ENCODE measurements around the gene GBX2. TPM values are rescaled to one million over a fixed set of nuclear protein-coding genes. Genes with fewer than 3 reads are reported as not detected.

Gene GBX2
- total RNA-seq, 1 experiment from 2014 or later, result not detected

DNA sequence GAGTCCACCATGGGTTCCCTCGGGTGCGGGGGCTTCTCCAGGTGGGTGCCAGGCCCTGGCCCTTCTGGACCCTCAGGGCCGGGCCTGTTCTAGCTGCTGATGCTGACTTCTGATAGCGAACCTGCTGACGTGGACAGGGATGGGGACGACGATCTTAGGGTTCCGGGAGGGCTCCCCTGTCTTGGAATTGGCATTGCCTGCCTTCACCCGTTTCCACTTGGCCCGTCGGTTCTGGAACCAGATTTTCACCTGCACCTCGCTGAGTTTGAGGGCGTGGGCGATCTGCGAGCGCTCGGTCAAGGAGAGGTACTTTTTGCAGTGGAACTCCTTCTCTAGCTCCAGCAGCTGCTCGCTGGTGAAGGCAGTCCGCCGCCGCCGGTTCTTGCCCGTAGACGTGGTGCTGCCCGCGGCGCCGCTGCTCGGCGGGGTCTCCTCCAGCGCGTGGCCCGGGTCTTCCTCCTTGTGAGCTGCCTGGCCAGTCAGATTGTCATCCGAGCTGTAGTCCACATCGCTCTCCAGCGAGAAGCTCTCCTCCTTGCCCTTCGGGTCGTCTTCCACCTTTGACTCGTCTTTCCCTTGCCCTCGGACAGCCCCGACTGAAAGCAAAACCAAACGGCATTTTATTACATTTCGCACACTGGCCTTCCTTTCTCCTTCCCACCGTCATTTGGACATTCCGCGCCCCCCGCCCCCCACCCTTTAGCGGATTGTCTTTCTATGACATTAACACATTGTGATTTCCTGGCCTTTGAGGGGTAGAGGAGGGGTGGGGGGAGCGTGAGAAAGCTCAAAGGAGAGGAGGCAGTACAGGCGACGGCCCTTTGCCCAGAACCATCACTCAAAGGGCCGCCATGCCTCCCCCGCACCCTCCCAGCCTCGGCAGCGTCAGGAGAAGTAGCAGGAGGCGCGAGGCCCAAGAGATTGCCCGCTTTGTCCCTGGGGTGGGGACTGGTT, 2.1 kb downstream of the GBX2 start:
- no TSS peak for BruUV-seq (replicated peaks)
- CTCF ChIA-PET, result interaction anchor here (1.4 kb wide), 1 partner anchor 387 kb away, joined by 3 read pairs; no protein-coding TSS in a partner anchor
- H3K27me3 Mint-ChIP-seq (ENCODE audit: insufficient read depth, unreplicated experiment), result peaks cover 35% of the 10 kb centered on the region
- H3K9me3 Mint-ChIP-seq (ENCODE audit: unreplicated experiment), result no peaks in the 10 kb centered on the region
- H3K27ac Mint-ChIP-seq (ENCODE audit: low read depth, unreplicated experiment), result no peak overlapping the region
- intact Hi-C loops (cut with micrococcal nuclease), result no loop called here
- no peak for DNase-seq (ENCODE audit: unreplicated experiment)
- TF ChIP-seq, protein P1, sequence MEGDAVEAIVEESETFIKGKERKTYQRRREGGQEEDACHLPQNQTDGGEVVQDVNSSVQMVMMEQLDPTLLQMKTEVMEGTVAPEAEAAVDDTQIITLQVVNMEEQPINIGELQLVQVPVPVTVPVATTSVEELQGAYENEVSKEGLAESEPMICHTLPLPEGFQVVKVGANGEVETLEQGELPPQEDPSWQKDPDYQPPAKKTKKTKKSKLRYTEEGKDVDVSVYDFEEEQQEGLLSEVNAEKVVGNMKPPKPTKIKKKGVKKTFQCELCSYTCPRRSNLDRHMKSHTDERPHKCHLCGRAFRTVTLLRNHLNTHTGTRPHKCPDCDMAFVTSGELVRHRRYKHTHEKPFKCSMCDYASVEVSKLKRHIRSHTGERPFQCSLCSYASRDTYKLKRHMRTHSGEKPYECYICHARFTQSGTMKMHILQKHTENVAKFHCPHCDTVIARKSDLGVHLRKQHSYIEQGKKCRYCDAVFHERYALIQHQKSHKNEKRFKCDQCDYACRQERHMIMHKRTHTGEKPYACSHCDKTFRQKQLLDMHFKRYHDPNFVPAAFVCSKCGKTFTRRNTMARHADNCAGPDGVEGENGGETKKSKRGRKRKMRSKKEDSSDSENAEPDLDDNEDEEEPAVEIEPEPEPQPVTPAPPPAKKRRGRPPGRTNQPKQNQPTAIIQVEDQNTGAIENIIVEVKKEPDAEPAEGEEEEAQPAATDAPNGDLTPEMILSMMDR (IDR thresholded peaks at IDR 0.05; ENCODE audit: unreplicated experiment), result no peak
- H3K4me3 Mint-ChIP-seq (ENCODE audit: unreplicated experiment), result no peak overlapping the region
- H3K4me1 Mint-ChIP-seq (ENCODE audit: insufficient read depth, unreplicated experiment), result peaks cover 6% of the 10 kb centered on the region
- POLR2A ChIA-PET, result interaction anchor here (1.1 kb wide), 1 partner anchor 400 kb away, joined by 3 read pairs; no protein-coding TSS in a partner anchor
- H3K36me3 Mint-ChIP-seq (ENCODE audit: insufficient read depth, unreplicated experiment), result peaks cover 6% of the 10 kb centered on the region

DNA sequence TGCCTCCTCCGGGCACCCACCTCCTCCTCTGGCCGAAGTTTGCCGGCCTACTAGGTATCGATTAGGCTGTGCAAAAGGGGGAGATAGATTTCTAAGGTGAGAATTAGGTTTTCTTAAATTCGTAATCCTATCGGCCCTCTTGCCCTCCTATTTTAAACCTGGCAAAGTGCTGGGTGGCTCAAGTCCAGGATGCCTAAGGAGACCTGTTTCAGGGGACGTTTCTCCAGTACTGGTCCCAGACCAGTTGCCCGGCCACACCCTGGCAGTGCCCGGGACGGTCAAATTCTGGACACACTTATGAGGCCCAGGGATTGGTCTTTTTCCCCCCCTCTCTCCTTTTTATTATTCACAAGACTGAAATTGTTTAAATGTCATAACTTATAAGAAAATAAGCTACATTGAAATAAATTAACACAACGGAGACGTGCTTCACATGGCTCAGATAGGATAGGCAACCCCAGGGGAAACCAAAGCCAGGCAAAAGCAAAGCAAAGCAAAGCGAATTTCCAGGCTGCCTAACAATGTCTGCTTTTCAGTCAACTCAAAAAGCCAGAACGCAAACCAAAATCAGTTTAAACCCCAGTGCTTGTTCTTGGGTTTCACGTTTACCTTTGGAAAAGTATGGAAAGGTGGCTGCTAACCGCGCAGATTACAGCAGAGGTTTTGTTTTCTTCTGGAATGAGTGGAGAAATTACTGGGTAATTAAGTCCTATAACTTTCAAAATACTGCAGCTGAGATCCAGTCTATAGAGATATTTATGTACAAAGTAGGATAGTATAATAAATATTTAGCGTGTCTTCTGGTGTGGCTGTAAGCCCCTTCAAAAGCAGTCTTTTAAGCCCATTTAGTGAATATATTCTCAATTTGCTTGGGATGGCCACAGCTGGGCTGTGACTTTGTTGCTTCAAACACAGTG, 3.0 kb downstream of the GBX2 start:
- ChIA-PET POLR2A (interaction anchor here (1.1 kb wide), 1 partner anchor 399 kb away, joined by 3 read pairs; no protein-coding TSS in a partner anchor), CTCF (interaction anchor here (0.7 to 1.4 kb wide), 2 partner anchors 13 to 386 kb away, joined by 3 read pairs; no protein-coding TSS in a partner anchor)
- BruUV-seq (replicated peaks), result no TSS peak
- Mint-ChIP-seq H3K36me3 (ENCODE audit: insufficient read depth, unreplicated experiment) (peaks cover 6% of the 10 kb centered on the region), H3K27ac (ENCODE audit: low read depth, unreplicated experiment) (no peak overlapping the region), H3K27me3 (ENCODE audit: insufficient read depth, unreplicated experiment) (peaks cover 26% of the 10 kb centered on the region), H3K9me3 (ENCODE audit: unreplicated experiment) (no peaks in the 10 kb centered on the region), H3K4me1 (ENCODE audit: insufficient read depth, unreplicated experiment) (peaks cover 6% of the 10 kb centered on the region), H3K4me3 (ENCODE audit: unreplicated experiment) (no peak overlapping the region)
- DNase-seq (ENCODE audit: unreplicated experiment), result no peak
- intact Hi-C loops (cut with micrococcal nuclease), result no loop called here
- TF ChIP-seq, protein P1 (IDR thresholded peaks at IDR 0.05; ENCODE audit: unreplicated experiment), result no peak

DNA sequence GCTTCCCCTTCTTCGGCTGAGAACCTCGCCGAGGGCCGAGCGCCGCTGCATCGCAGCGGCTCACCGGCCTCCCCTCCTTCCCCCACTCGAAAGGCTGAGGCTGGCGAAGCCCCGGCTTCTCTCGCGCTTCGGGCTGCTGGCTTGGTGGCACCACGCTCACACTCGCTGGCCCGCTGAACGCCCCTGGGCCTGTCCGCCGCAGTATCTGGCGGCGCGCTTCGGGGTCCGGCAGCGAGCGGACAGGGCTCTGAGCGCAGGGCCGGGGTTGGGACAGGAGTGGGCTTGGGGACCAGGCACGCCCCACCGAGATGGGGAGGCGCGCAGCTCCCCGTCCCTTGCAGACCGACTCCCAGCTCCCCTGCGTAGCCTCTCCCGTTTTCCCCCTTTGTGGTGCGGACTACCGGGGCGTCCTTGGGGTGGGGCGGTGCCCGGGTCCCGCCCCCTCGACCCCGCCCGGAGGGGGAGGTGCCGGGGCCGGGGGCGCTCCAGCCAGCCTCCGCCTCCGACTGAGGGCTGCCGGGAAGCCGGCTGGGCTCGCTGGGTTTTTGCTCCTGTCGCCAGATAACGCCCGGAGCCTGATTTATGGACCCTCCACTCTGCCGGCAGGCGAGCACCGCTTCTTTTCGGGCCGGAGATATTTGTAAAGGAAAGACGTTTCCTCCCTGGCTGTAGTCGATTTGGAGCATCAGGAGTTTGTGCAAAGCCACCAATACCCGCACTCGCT, 3.8 kb downstream of the GBX2 start:
- Mint-ChIP-seq H3K36me3 (ENCODE audit: insufficient read depth, unreplicated experiment) (peaks cover 6% of the 10 kb centered on the region), H3K27ac (ENCODE audit: low read depth, unreplicated experiment) (no peak overlapping the region), H3K27me3 (ENCODE audit: insufficient read depth, unreplicated experiment) (peaks cover 18% of the 10 kb centered on the region), H3K4me1 (ENCODE audit: insufficient read depth, unreplicated experiment) (peaks cover 6% of the 10 kb centered on the region), H3K4me3 (ENCODE audit: unreplicated experiment) (no peak overlapping the region), H3K9me3 (ENCODE audit: unreplicated experiment) (no peaks in the 10 kb centered on the region)
- DNase-seq (ENCODE audit: unreplicated experiment), result no peak
- no TSS peak for BruUV-seq (replicated peaks)
- TF ChIP-seq, protein P1 (IDR thresholded peaks at IDR 0.05; ENCODE audit: unreplicated experiment), result no peak
- POLR2A ChIA-PET, result no interaction called here
- CTCF ChIA-PET, result no interaction called here
- intact Hi-C loops (cut with micrococcal nuclease), result no loop called here
